Stimulated activated CD4-positive, alpha-beta T cell treated with anti-CD3 and anti-CD28 coated beads, Interleukin-15, amount 100 ng/mL, for 48 hours (primary cell): Measurements from ENCODE around the gene CLK2.
"Not testable (repeated sequence)": the region's sequence is repeated elsewhere in the genome, so short reads cannot be mapped to it uniquely, and the experiment has no call there.

Experiments
- DNase-seq, 2 donors: peaks; one replicate each; pipeline ENCODE4 v3.0.0-alpha.2; 2020; ENCODE audit warnings: low read depth in 2 of 2

Gene CLK2

GRCh38 chr1:155267373-155267772 is 5.9 kb downstream of the CLK2 start:
- no peak for DNase-seq

- no peak for DNase-seq
Measured at GRCh38 chr1:155266553-155266952, 6.8 kb downstream of the CLK2 start.

GRCh38 chr1:155263067-155263466 is 10.2 kb downstream of the CLK2 start:
- DNase-seq, result no peak

GRCh38 chr1:155261852-155262673 is 11.2 kb downstream of the CLK2 start, which contains the start of gene SCAMP3:
TSS of gene SCAMP3 (minus strand) at chr1:155262360. CDS start at chr1:155262151, 209 bp downstream.
- DNase-seq, result peak; percentile 79 to 85

GRCh38 chr1:155261493-155261851 is 11.8 kb downstream of the CLK2 start:
- no peak for DNase-seq

GRCh38 chr1:155260276-155260675 is 13.0 kb downstream of the CLK2 start:
- DNase-seq, result no peak

- DNase-seq, result no peak
Measured at GRCh38 chr1:155256058-155256852, 17.0 kb downstream of the CLK2 start.

- peak; percentile 69 to 76 for DNase-seq
Measured at GRCh38 chr1:155255243-155256007, 17.9 kb downstream of the CLK2 start, which contains the start of gene ENTREP3. TSS of gene ENTREP3 (minus strand) at chr1:155255483. CDS start at chr1:155254877, 606 bp downstream.

- DNase-seq, result no peak
Measured at GRCh38 chr1:155254714-155255242, 18.5 kb downstream of the CLK2 start.

GRCh38 chr1:155254228-155254713 is 19.0 kb downstream of the CLK2 start:
- DNase-seq, result no peak

- DNase-seq, result no peak
Measured at GRCh38 chr1:155253797-155254196, 19.5 kb downstream of the CLK2 start.

- no peak for DNase-seq
Measured at GRCh38 chr1:155253208-155253607, 20.1 kb downstream of the CLK2 start.

- DNase-seq, result no peak
Measured at GRCh38 chr1:155251566-155251965, 21.7 kb downstream of the CLK2 start.

GRCh38 chr1:155250633-155251449 is 22.5 kb downstream of the CLK2 start:
- peak; percentile 91 to 96 for DNase-seq

GRCh38 chr1:155250246-155250632 is 23.1 kb downstream of the CLK2 start:
- DNase-seq, result no peak

- no peak for DNase-seq
Measured at GRCh38 chr1:155247667-155248553, 25.4 kb downstream of the CLK2 start.

- not testable (repeated sequence) for DNase-seq
Measured at GRCh38 chr1:155246796-155247195, 26.5 kb downstream of the CLK2 start.

GRCh38 chr1:155245163-155245524 is 28.2 kb downstream of the CLK2 start:
- DNase-seq, result no peak

GRCh38 chr1:155244368-155245162 is 28.7 kb downstream of the CLK2 start:
- peak; percentile 94 to 95 for DNase-seq
